ENCODE data around the gene KREMEN2.

GRCh38 chr16:3001316-3001715, 37.2 kb downstream of the KREMEN2 start:
- TF ChIP-seq, protein P1, sequence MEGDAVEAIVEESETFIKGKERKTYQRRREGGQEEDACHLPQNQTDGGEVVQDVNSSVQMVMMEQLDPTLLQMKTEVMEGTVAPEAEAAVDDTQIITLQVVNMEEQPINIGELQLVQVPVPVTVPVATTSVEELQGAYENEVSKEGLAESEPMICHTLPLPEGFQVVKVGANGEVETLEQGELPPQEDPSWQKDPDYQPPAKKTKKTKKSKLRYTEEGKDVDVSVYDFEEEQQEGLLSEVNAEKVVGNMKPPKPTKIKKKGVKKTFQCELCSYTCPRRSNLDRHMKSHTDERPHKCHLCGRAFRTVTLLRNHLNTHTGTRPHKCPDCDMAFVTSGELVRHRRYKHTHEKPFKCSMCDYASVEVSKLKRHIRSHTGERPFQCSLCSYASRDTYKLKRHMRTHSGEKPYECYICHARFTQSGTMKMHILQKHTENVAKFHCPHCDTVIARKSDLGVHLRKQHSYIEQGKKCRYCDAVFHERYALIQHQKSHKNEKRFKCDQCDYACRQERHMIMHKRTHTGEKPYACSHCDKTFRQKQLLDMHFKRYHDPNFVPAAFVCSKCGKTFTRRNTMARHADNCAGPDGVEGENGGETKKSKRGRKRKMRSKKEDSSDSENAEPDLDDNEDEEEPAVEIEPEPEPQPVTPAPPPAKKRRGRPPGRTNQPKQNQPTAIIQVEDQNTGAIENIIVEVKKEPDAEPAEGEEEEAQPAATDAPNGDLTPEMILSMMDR (IDR thresholded peaks at IDR 0.05) = no peak
- no peak for TF ChIP-seq EP300 (IDR thresholded peaks at IDR 0.05)

Data from ovary (tissue), 3 donors.